Tibial nerve (tissue), 4 donors: Measurements from ENCODE around the gene DEGS2. TPM values are rescaled to one million over a fixed set of nuclear protein-coding genes. Genes with fewer than 3 reads are reported as not detected.

Experiments
- DNase-seq, 2 donors: peaks; one replicate each; pipeline ENCODE4 v3.0.0-alpha.2; 2019; ENCODE audit warnings: low spot score in 2 of 2
- H3K27ac ChIP-seq, 4 donors: fragments of 200-600 bp; sonication (generic) in 3 of 4; one replicate each; pipeline ENCODE4 v1.5.1; 2017 to 2019; ENCODE audit warnings: mild to moderate bottlenecking in 1 of 4
- H3K27me3 ChIP-seq, 2 donors: fragments of 200-600 bp; sonication (generic) in 1 of 2; one replicate each; pipeline versions ENCODE4 v1.5.1 to v1.6.0; 2017 to 2019
- H3K36me3 ChIP-seq, 3 donors: fragments of 200-600 bp; sonication (generic); one replicate each; pipeline ENCODE4 v1.5.1; 2018 to 2019
- H3K4me1 ChIP-seq, 4 donors: fragments of 200-600 bp; sonication (generic) in 3 of 4; one replicate each; pipeline ENCODE4 v1.5.1; 2017 to 2019
- H3K4me3 ChIP-seq, 4 donors: fragments of 200-600 bp; sonication (generic) in 3 of 4; one replicate each; pipeline ENCODE4 v1.5.1; 2017 to 2019; ENCODE audit warnings: mild to moderate bottlenecking in 1 of 4, moderate library complexity in 1 of 4
- H3K9me3 ChIP-seq, 4 donors: fragments of 200-600 bp; sonication (generic) in 3 of 4; one replicate each; pipeline ENCODE4 v1.5.1; 2017 to 2019
- EP300 ChIP-seq, 2 donors: sonication (generic); formaldehyde crosslinking; IDR thresholded peaks; one replicate each; pipeline ENCODE4 v1.6.1; 2017; ENCODE audit warnings: antibody characterized with exemption in 2 of 2, mild to moderate bottlenecking in 1 of 2
- POLR2A ChIP-seq, 2 donors: fragments of 450-650 bp; IDR thresholded peaks; one replicate each; pipeline ENCODE4 v1.6.1; 2017; ENCODE audit warnings: antibody characterized with exemption in 2 of 2, mild to moderate bottlenecking in 2 of 2, moderate library complexity in 2 of 2
- WGBS, 2 donors: methylation state at CpG; one replicate each; pipeline ENCODE4 v1.1.5; 2018; 5-methylcytosine and 5-hydroxymethylcytosine counted together
- total RNA-seq, 4 donors: library from RNA; depleted of rRNA; stranded (reverse); fragments of >200 nt; gene quantifications; one replicate each; pipeline ENCODE4 v1.1.0, GENCODE V29; 2016
- TF ChIP-seq, protein P1 (sequence below), 5 experiments: fragments of 200-600 bp in 3 of 5; fragments of 450-650 bp in 2 of 5; sonication (generic) in 3 of 5; IDR thresholded peaks; one replicate each; pipeline ENCODE4 v1.5.1; 2016 to 2019; ENCODE audit warnings: antibody characterized with exemption in 5 of 5, mild to moderate bottlenecking in 3 of 5, moderate library complexity in 2 of 5

Gene DEGS2
- total RNA-seq, 4 donors from 2014 or later = 1.3 to 5.1 (median 1.8) TPM

GRCh38 chr14:100124551-100125088, 34.8 kb downstream of the DEGS2 start:
- Histone ChIP-seq H3K36me3 (peaks cover 0 to 46% (median 0%) of the 10 kb centered on the region in 3 donors), H3K4me1 (peaks cover 0 to 16% (median 0%) of the 10 kb centered on the region in 4 donors), H3K9me3 (no peaks in the 10 kb centered on the region), H3K4me3 (no peak overlapping the region), H3K27me3 (no peaks in the 10 kb centered on the region), H3K27ac (no peak overlapping the region)
- DNase-seq = no peak
- TF ChIP-seq EP300 (IDR thresholded peaks at IDR 0.05) (no peak), POLR2A (IDR thresholded peaks at IDR 0.05) (no peak)
- TF ChIP-seq, protein P1, sequence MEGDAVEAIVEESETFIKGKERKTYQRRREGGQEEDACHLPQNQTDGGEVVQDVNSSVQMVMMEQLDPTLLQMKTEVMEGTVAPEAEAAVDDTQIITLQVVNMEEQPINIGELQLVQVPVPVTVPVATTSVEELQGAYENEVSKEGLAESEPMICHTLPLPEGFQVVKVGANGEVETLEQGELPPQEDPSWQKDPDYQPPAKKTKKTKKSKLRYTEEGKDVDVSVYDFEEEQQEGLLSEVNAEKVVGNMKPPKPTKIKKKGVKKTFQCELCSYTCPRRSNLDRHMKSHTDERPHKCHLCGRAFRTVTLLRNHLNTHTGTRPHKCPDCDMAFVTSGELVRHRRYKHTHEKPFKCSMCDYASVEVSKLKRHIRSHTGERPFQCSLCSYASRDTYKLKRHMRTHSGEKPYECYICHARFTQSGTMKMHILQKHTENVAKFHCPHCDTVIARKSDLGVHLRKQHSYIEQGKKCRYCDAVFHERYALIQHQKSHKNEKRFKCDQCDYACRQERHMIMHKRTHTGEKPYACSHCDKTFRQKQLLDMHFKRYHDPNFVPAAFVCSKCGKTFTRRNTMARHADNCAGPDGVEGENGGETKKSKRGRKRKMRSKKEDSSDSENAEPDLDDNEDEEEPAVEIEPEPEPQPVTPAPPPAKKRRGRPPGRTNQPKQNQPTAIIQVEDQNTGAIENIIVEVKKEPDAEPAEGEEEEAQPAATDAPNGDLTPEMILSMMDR (IDR thresholded peaks at IDR 0.05) = no peak
- 82 to 89% methylated on average over 18 to 20 of the region's 20 CpGs for WGBS, 2 donors

DNA sequence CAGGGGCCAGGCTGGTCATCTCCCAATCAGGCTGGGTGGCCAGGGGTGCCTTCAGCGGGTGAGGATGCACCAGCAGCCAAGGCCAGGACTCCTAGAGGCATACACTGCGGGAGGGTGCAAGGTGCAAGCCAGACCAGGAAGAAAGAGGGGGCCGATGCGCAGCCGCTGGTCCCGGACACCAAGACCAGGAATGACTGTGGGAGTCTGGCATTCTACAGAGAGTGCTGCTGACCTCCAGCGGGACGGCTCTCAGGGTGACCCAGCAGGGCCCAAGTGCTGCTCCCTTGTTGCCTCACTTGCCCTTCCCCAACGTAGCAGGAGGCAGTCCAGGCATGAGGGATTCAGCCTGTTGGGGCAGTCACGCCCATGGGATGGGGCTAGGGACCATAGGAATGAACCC, 35.8 kb downstream of the DEGS2 start:
- Histone ChIP-seq H3K9me3 (no peaks in the 10 kb centered on the region), H3K36me3 (peaks cover 0 to 36% (median 0%) of the 10 kb centered on the region in 3 donors), H3K4me3 (no peak overlapping the region), H3K27ac (no peak overlapping the region), H3K27me3 (no peaks in the 10 kb centered on the region), H3K4me1 (peaks cover 0 to 7% (median 0%) of the 10 kb centered on the region in 4 donors)
- 93 to 94% methylated on average over 10 of the region's 10 CpGs for WGBS, 2 donors
- no peak for DNase-seq
- TF ChIP-seq POLR2A (IDR thresholded peaks at IDR 0.05) (no peak), EP300 (IDR thresholded peaks at IDR 0.05) (no peak)
- TF ChIP-seq, protein P1 (IDR thresholded peaks at IDR 0.05) = no peak

DNA sequence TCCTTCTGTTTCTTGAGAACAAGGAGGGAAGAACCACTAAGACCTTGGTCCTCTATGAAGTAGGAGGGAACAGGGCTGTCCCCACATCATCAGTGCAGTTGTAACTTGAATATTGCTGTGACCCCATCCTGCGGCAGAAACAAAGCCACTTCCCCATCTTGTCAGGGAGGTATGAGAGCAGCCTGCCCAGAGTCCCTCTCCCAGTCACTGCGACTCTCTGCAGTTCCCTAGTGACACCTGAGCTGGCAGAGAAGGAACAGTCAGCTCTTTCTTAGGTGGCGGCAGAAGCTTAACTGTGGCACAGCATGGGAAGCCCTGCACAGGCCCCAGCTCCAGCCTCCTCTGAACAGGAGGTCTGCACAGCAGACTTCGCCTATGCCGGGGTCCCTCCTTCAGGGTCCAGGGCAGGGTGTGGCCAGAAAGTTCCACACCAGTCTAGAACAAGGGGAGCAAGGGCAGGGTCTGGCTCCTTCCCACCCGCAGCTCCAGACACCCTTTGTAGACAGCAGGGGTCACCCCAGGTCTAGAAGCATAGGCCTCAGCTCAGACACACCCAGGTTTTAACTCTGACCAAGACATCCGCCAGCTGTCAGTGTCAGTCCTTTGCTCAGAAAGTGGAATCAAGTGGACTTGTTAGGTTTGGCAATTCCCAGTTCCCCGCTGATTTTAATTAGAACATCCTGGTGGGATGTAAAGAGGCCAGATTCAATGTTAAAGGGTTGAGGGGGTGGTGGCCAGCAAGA, 36.8 kb downstream of the DEGS2 start:
- Histone ChIP-seq H3K4me1 (no peaks in the 10 kb centered on the region), H3K9me3 (no peaks in the 10 kb centered on the region), H3K27me3 (no peaks in the 10 kb centered on the region), H3K36me3 (peaks cover 0 to 35% (median 0%) of the 10 kb centered on the region in 3 donors), H3K27ac (no peak overlapping the region), H3K4me3 (no peak overlapping the region)
- no peak for DNase-seq
- TF ChIP-seq EP300 (IDR thresholded peaks at IDR 0.05) = no peak
- TF ChIP-seq, protein P1 (IDR thresholded peaks at IDR 0.05) = no peak
- no peak for TF ChIP-seq POLR2A (IDR thresholded peaks at IDR 0.05)
- WGBS, 2 donors = 79% methylated on average over 7 to 8 of the region's 8 CpGs

DNA sequence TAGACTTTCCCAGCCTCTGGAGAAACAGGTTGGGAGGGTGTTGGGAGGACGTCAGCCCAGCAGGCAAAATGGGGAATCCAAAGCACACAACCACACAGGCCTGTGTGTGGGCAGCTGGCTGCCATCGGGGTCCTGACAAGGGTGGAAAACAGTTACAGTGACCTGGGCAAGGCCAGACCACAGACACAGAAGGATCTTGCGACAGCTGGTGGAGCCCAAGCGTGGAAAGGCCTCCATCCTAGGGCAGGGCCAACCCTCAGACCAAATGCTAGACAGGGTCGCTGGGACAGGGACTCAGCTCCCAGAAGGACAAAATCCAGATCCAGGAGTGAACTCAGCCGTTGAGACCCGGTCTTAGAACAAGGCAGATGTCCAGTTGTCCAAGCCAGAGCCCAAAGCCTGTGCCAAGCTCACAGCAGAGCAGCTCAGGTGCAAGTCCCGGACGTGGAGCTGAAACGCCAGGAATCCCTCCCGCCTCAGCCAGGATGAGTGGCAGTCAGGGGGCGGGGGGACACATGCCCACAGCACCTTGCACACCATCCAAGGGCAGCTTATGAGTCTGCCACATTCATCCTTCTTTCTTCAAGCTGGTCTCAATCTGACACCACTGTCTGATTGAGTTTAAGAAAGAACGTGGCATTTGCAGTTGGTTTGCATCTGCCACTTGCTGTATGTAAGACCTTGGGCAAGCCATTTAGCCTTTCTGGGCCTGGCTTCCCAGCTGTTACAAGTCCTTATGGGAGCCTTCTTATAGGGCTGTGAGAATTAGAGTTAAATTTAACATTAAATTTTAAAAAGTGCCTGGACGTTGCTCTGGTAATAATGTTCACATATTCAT, 37.6 kb downstream of the DEGS2 start:
- no peaks in the 10 kb centered on the region for H3K9me3 ChIP-seq
- TF ChIP-seq POLR2A (IDR thresholded peaks at IDR 0.05) (no peak), EP300 (IDR thresholded peaks at IDR 0.05) (no peak)
- TF ChIP-seq, protein P1 (IDR thresholded peaks at IDR 0.05) = no peak
- DNase-seq = no peak
- no peaks in the 10 kb centered on the region for H3K4me1 ChIP-seq
- no peak overlapping the region for H3K27ac ChIP-seq
- no peaks in the 10 kb centered on the region for H3K27me3 ChIP-seq
- peaks cover 0 to 32% (median 0%) of the 10 kb centered on the region in 3 donors for H3K36me3 ChIP-seq
- 85 to 89% methylated on average over 12 to 14 of the region's 14 CpGs for WGBS, 2 donors
- no peak overlapping the region for H3K4me3 ChIP-seq
